PC-9 (cell line): ENCODE measurements around the gene ZIC5. TPM values are rescaled to one million over a fixed set of nuclear protein-coding genes. Genes with fewer than 3 reads are reported as not detected.

ENCODE experiments used
- BruUV-seq: library from RNA; stranded (reverse); fragments of 400-500 nt; replicated peaks from 2 replicates; lab custom pipeline; 2021; lab: Mats Ljungman, UMichigan
- CTCF ChIA-PET: fragments of 300-600 bp; sonication (Branson Sonifier 250); formaldehyde crosslinking; loops from one replicate; lab custom pipeline; 2022; ENCODE audit warnings: antibody characterized with exemption; lab: Charles Lee
- POLR2A ChIA-PET: fragments of 300-600 bp; sonication (Branson Sonifier 250); formaldehyde crosslinking; loops from one replicate; lab custom pipeline; 2022; ENCODE audit warnings: antibody characterized with exemption; ENCODE audit not compliant: unreplicated experiment; lab: Charles Lee
- DNase-seq, 2 experiments: peaks; one replicate each; pipeline versions ENCODE4 v3.0.0 to v3.0.0-alpha.2; 2015 to 2022; ENCODE audit warnings: mixed read lengths in 1 of 2
- H2AFZ ChIP-seq: fragments of 200-600 bp; sonication (generic); 2 replicates; pipeline ENCODE4 v1.8.1; 2017; ENCODE audit warnings: antibody characterized with exemption
- H3F3A ChIP-seq: fragments of 200-600 bp; sonication (generic); 2 replicates; pipeline ENCODE4 v1.8.1; 2017; ENCODE audit warnings: antibody characterized with exemption, mild to moderate bottlenecking, low read depth; ENCODE audit not compliant: insufficient read depth
- H3K27ac ChIP-seq: fragments of 200-600 bp; sonication (generic); 2 replicates; pipeline ENCODE4 v1.6.1; 2016; ENCODE audit warnings: mixed run types
- H3K27me3 ChIP-seq: fragments of 200-600 bp; sonication (generic); 2 replicates; pipeline ENCODE4 v1.6.1; 2016; ENCODE audit warnings: low read depth, mixed run types; ENCODE audit not compliant: insufficient read depth
- H3K36me3 ChIP-seq: fragments of 200-600 bp; sonication (generic); 2 replicates; pipeline ENCODE4 v1.6.1; 2016; ENCODE audit warnings: low read depth, mixed run types
- H3K4me1 ChIP-seq: fragments of 200-600 bp; sonication (generic); replicated peaks from 2 replicates; pipeline ENCODE4 v1.6.1; 2016; ENCODE audit warnings: mixed run types; ENCODE audit not compliant: insufficient read depth
- H3K4me2 ChIP-seq: fragments of 200-600 bp; sonication (generic); 2 replicates; pipeline ENCODE4 v1.6.1; 2017; ENCODE audit warnings: mixed run types
- H3K4me3 ChIP-seq: fragments of 200-600 bp; sonication (generic); 2 replicates; pipeline ENCODE4 v1.6.1; 2016; ENCODE audit warnings: mixed run types
- H3K79me2 ChIP-seq: fragments of 200-600 bp; sonication (generic); 2 replicates; pipeline ENCODE4 v1.6.1; 2017; ENCODE audit warnings: low read depth, mixed run types
- H3K9me2 ChIP-seq: fragments of 200-600 bp; sonication (generic); 2 replicates; pipeline ENCODE4 v1.8.1; 2017; ENCODE audit warnings: mild to moderate bottlenecking; ENCODE audit not compliant: insufficient read depth
- H3K9me3 ChIP-seq: fragments of 200-600 bp; sonication (generic); 2 replicates; pipeline ENCODE4 v1.8.1; 2016; ENCODE audit warnings: low read depth; ENCODE audit not compliant: insufficient read depth
- H4K20me1 ChIP-seq: fragments of 200-600 bp; sonication (generic); 2 replicates; pipeline ENCODE4 v1.8.1; 2017; ENCODE audit not compliant: insufficient read depth
- CTCF ChIP-seq: fragments of 200-600 bp; sonication (generic); conservative IDR thresholded peaks from 2 replicates; pipeline ENCODE4 v1.6.1; 2017; ENCODE audit warnings: mixed run types, antibody characterized with exemption, mild to moderate bottlenecking, moderate library complexity
- intact Hi-C: fragments of 100-400 bp; cut with micrococcal nuclease; formaldehyde crosslinking; loops from one replicate; pipeline ENCODE4 v1.10.0; 2022; ENCODE audit not compliant: unreplicated experiment
- total RNA-seq: library from RNA; stranded (reverse); gene quantifications from 2 replicates; pipeline ENCODE4 v1.2.3, GENCODE V29; 2021

ZIC5 gene
- total RNA-seq, 1 experiment from 2014 or later: 0.61 TPM

- Histone ChIP-seq H3K4me2 (no peak overlapping the region), H4K20me1 (no peaks in the 10 kb centered on the region), H3K9me3 (no peaks in the 10 kb centered on the region), H3K9me2 (no peaks in the 10 kb centered on the region), H2AFZ (no peak overlapping the region), H3K27ac (no peak overlapping the region), H3F3A (no peaks in the 10 kb centered on the region), H3K4me3 (no peak overlapping the region), H3K79me2 (no peaks in the 10 kb centered on the region), H3K36me3 (no peaks in the 10 kb centered on the region), H3K4me1 (no peaks in the 10 kb centered on the region), H3K27me3 (no peaks in the 10 kb centered on the region)
- TF ChIP-seq CTCF: no peak
- ChIA-PET POLR2A (no interaction called here), CTCF (interaction anchor here (0.6 kb wide), 1 partner anchor 296 kb away, joined by 3 read pairs; no protein-coding TSS in a partner anchor)
- intact Hi-C loops: loop anchor here (10.0 kb wide), 1 partner anchor 468 kb away; no protein-coding TSS in a partner anchor
- no TSS peak for BruUV-seq
- DNase-seq: no peak
Observed at GRCh38 chr13:99913167-99913566, 58.4 kb downstream of the ZIC5 start.

Other genes with a start within 250 kb of the ZIC5 start
- gene ZIC2, start 10.0 kb upstream of the ZIC5 start, total RNA-seq: 13.6 and 14.7 TPM in 2 replicates
- gene PCCA, start 117.3 kb upstream of the ZIC5 start, total RNA-seq: 16.1 and 16.7 TPM in 2 replicates